Kidney epithelial cell (primary cell): ENCODE measurements around the gene GAB2. TPM values are rescaled to one million over a fixed set of nuclear protein-coding genes. Genes with fewer than 3 reads are reported as not detected.

ENCODE experiments used
- DNase-seq: peaks from one replicate; pipeline ENCODE4 v3.0.0-alpha.2; 2010; ENCODE audit warnings: low read depth
- H3K27me3 ChIP-seq: 2 replicates; pipeline ENCODE4 v1.6.0; 2011; ENCODE audit warnings: low read length; ENCODE audit not compliant: control insufficient read depth, insufficient read depth
- H3K36me3 ChIP-seq: 2 replicates; pipeline ENCODE4 v1.5.1; 2011; ENCODE audit warnings: low read length; ENCODE audit not compliant: control insufficient read depth, insufficient read depth
- H3K4me3 ChIP-seq: 2 replicates; pipeline ENCODE4 v1.5.1; 2011; ENCODE audit warnings: low read depth, mild to moderate bottlenecking, control low read depth, low read length
- CTCF ChIP-seq: IDR thresholded peaks from 2 replicates; pipeline ENCODE4 v1.5.1; 2011; ENCODE audit warnings: mild to moderate bottlenecking, moderate library complexity, low read length, control low read depth, inconsistent platforms; ENCODE audit not compliant: insufficient read depth, poor library complexity, severe bottlenecking
- total RNA-seq: library from RNA; depleted of rRNA; stranded (reverse); fragments of >200 nt; gene quantifications from 2 replicates; pipeline ENCODE4 v1.2.3, GENCODE V29; 2015

GAB2 gene
- total RNA-seq, 1 donor from 2014 or later = 13.1 TPM

GRCh38 chr11:78429660-78430059, 12.0 kb upstream of the GAB2 start:
- Histone ChIP-seq H3K36me3 (no peaks in the 10 kb centered on the region), H3K27me3 (no peaks in the 10 kb centered on the region), H3K4me3 (no peak overlapping the region)
- no peak for DNase-seq
- TF ChIP-seq CTCF = no peak

GRCh38 chr11:78429209-78429608, 11.6 kb upstream of the GAB2 start:
- no peaks in the 10 kb centered on the region for H3K36me3 ChIP-seq
- no peak overlapping the region for H3K4me3 ChIP-seq
- DNase-seq = no peak
- no peak for TF ChIP-seq CTCF
- H3K27me3 ChIP-seq = no peaks in the 10 kb centered on the region

- DNase-seq = no peak
- no peak overlapping the region for H3K4me3 ChIP-seq
- TF ChIP-seq CTCF = no peak
- no peaks in the 10 kb centered on the region for H3K27me3 ChIP-seq
- H3K36me3 ChIP-seq = no peaks in the 10 kb centered on the region
Observed at GRCh38 chr11:78428773-78429172, 11.2 kb upstream of the GAB2 start.

GRCh38 chr11:78428266-78428636, 10.6 kb upstream of the GAB2 start:
- no peak for TF ChIP-seq CTCF
- H3K4me3 ChIP-seq = no peak overlapping the region
- H3K36me3 ChIP-seq = no peaks in the 10 kb centered on the region
- H3K27me3 ChIP-seq = no peaks in the 10 kb centered on the region
- DNase-seq = no peak

- no peaks in the 10 kb centered on the region for H3K36me3 ChIP-seq
- H3K27me3 ChIP-seq = no peaks in the 10 kb centered on the region
- no peak for DNase-seq
- no peak for TF ChIP-seq CTCF
- no peak overlapping the region for H3K4me3 ChIP-seq
Observed at GRCh38 chr11:78427615-78428265, 10.1 kb upstream of the GAB2 start.

- H3K27me3 ChIP-seq = no peaks in the 10 kb centered on the region
Observed at GRCh38 chr11:78426845-78427244, 9.2 kb upstream of the GAB2 start.

More at GRCh38 chr11:78426845-78427244, 9.2 kb upstream of the GAB2 start:
- Histone ChIP-seq H3K4me3 (no peak overlapping the region), H3K36me3 (no peaks in the 10 kb centered on the region)
- no peak for DNase-seq
- no peak for TF ChIP-seq CTCF
